GM23338 (cell line): ENCODE data around the gene MTCH2. TPM values are rescaled to one million over a fixed set of nuclear protein-coding genes. Genes with fewer than 3 reads are reported as not detected.

Experiments used
- ATAC-seq: fragments of 200-7000 bp; cut with Tn5 transposase; 3 replicates; pipeline ENCODE4 v1.9.1; 2020
- DNase-seq: peaks from one replicate; pipeline ENCODE4 v3.0.0-alpha.2; 2015; ENCODE audit warnings: low spot score
- H2AFZ ChIP-seq: fragments of 200-600 bp; sonication (generic); 2 replicates; pipeline ENCODE4 v1.8.0; 2016; ENCODE audit warnings: antibody characterized with exemption, mild to moderate bottlenecking, moderate library complexity
- H3F3A ChIP-seq: fragments of 200-600 bp; sonication (generic); replicated peaks from 2 replicates; pipeline ENCODE4 v1.8.0; 2017; ENCODE audit warnings: antibody characterized with exemption, mixed run types, low read depth
- H3K27ac ChIP-seq: fragments of 200-600 bp; sonication (generic); 2 replicates; pipeline ENCODE4 v1.6.1; 2016; ENCODE audit warnings: low read depth
- H3K27me3 ChIP-seq: fragments of 200-600 bp; sonication (generic); 2 replicates; pipeline ENCODE4 v1.8.0; 2016; ENCODE audit warnings: mild to moderate bottlenecking, mixed run types, moderate library complexity; ENCODE audit not compliant: insufficient read depth
- H3K36me3 ChIP-seq: fragments of 200-600 bp; sonication (generic); 2 replicates; pipeline ENCODE4 v1.8.0; 2016; ENCODE audit warnings: mild to moderate bottlenecking; ENCODE audit not compliant: insufficient read depth
- H3K4me1 ChIP-seq: fragments of 200-600 bp; sonication (generic); 2 replicates; pipeline ENCODE4 v1.8.0; 2016; ENCODE audit warnings: mild to moderate bottlenecking, moderate library complexity; ENCODE audit not compliant: insufficient read depth
- H3K4me2 ChIP-seq: fragments of 200-600 bp; sonication (generic); 2 replicates; pipeline ENCODE4 v1.7.1; 2017; ENCODE audit warnings: mixed run types
- H3K4me3 ChIP-seq: fragments of 200-600 bp; sonication (generic); 2 replicates; pipeline ENCODE4 v1.6.1; 2016; ENCODE audit warnings: mixed run types
- H3K79me2 ChIP-seq: fragments of 200-600 bp; sonication (generic); replicated peaks from 2 replicates; pipeline ENCODE4 v1.8.0; 2017; ENCODE audit warnings: mild to moderate bottlenecking; ENCODE audit not compliant: insufficient read depth
- H3K9me2 ChIP-seq: fragments of 200-600 bp; sonication (generic); 2 replicates; pipeline ENCODE4 v1.8.0; 2017; ENCODE audit not compliant: insufficient read depth
- H4K20me1 ChIP-seq: fragments of 200-600 bp; sonication (generic); replicated peaks from 2 replicates; pipeline ENCODE4 v1.8.0; 2017; ENCODE audit warnings: mild to moderate bottlenecking; ENCODE audit not compliant: insufficient read depth
- H3K27ac Mint-ChIP-seq: 2 replicates; pipeline ENCODE4 v1.8.0; 2020; ENCODE audit warnings: inconsistent platforms, mild to moderate bottlenecking, moderate library complexity, mixed read lengths
- H3K27me3 Mint-ChIP-seq: 3 replicates; pipeline ENCODE4 v1.8.0; 2022; ENCODE audit warnings: low read depth, mild to moderate bottlenecking, moderate library complexity, mixed read lengths, inconsistent platforms; ENCODE audit not compliant: insufficient read depth, poor library complexity
- H3K36me3 Mint-ChIP-seq: 3 replicates; pipeline ENCODE4 v1.8.0; 2021; ENCODE audit warnings: low read depth, mild to moderate bottlenecking, inconsistent platforms, moderate library complexity, mixed read lengths
- H3K4me1 Mint-ChIP-seq: 3 replicates; pipeline ENCODE4 v1.8.0; 2020; ENCODE audit warnings: mild to moderate bottlenecking, inconsistent platforms, mixed read lengths
- H3K4me3 Mint-ChIP-seq: 3 replicates; pipeline ENCODE4 v1.8.0; 2021; ENCODE audit warnings: moderate library complexity, mild to moderate bottlenecking, inconsistent platforms, mixed read lengths
- H3K9me3 Mint-ChIP-seq: 3 replicates; pipeline ENCODE4 v1.8.0; 2020; ENCODE audit warnings: moderate library complexity, mild to moderate bottlenecking, inconsistent platforms, mixed read lengths
- CREB1 ChIP-seq: fragments of 250-450 bp; sonication (Bioruptor Pico); IDR thresholded peaks from 2 replicates; pipeline ENCODE4 v1.5.0; 2020; ENCODE audit warnings: low read depth, mild to moderate bottlenecking, moderate library complexity
- EZH2 ChIP-seq: fragments of 200-600 bp; sonication (generic); IDR thresholded peaks from one replicate; pipeline ENCODE4 v1.8.0; 2017; ENCODE audit warnings: antibody characterized with exemption, mild to moderate bottlenecking, low read depth; ENCODE audit not compliant: unreplicated experiment
- EZH2phosphoT487 ChIP-seq: fragments of 200-600 bp; sonication (generic); IDR thresholded peaks from one replicate; pipeline ENCODE4 v1.8.1; 2018; ENCODE audit warnings: antibody characterized with exemption; ENCODE audit not compliant: unreplicated experiment
- JUNB ChIP-seq: IDR thresholded peaks from one replicate; pipeline ENCODE4 v1.6.1; 2016; ENCODE audit warnings: antibody characterized with exemption; ENCODE audit not compliant: unreplicated experiment
- NANOG ChIP-seq: IDR thresholded peaks from 2 replicates; pipeline ENCODE4 v1.6.1; 2016; ENCODE audit warnings: antibody characterized with exemption, borderline replicate concordance
- POLR2AphosphoS5 ChIP-seq: IDR thresholded peaks from 2 replicates; pipeline ENCODE4 v1.6.1; 2016; ENCODE audit warnings: antibody characterized with exemption, low read depth
- STAT1 ChIP-seq: IDR thresholded peaks from one replicate; pipeline ENCODE4 v1.6.1; 2016; ENCODE audit warnings: antibody characterized with exemption; ENCODE audit not compliant: unreplicated experiment
- ZNF114 ChIP-seq: fragments of 250-450 bp; sonication (Bioruptor Pico); IDR thresholded peaks from 2 replicates; pipeline ENCODE4 v1.5.0; 2020; ENCODE audit warnings: mild to moderate bottlenecking, moderate library complexity
- polyA plus RNA-seq: library from polyadenylated mRNA; unstranded; fragments of >200 nt; fragmentation: Nextera tagmentation; extraction: Ambion mirVana; gene quantifications from 2 replicates; pipeline ENCODE4 v1.2.1, GENCODE V29; 2016
- total RNA-seq: library from RNA; depleted of rRNA; stranded (reverse); fragments of >200 nt; shearing (Covaris generic); gene quantifications from 2 replicates; pipeline ENCODE4 v1.2.3, GENCODE V29; 2014
- TF ChIP-seq, protein P1 (sequence below): IDR thresholded peaks from one replicate; pipeline ENCODE4 v1.6.1; 2018; ENCODE audit warnings: antibody characterized with exemption; ENCODE audit not compliant: unreplicated experiment
- TF ChIP-seq, protein P2 (sequence below), 2 experiments: fragments of 200-600 bp in 1 of 2; sonication (generic) in 1 of 2; conservative IDR thresholded peaks; 2 replicates each; pipeline versions ENCODE4 v1.5.1 to v1.6.1; 2016 to 2017; ENCODE audit warnings: antibody characterized with exemption in 2 of 2, low read depth in 2 of 2, mild to moderate bottlenecking in 2 of 2, moderate library complexity in 1 of 2
- TF ChIP-seq, protein P3 (sequence below): IDR thresholded peaks from 2 replicates; pipeline ENCODE4 v1.6.1; 2016; ENCODE audit warnings: antibody characterized with exemption

The MTCH2 gene
- total and polyA plus RNA-seq, 2 experiments from 2014 or later = 90.9 to 155 TPM

DNA sequence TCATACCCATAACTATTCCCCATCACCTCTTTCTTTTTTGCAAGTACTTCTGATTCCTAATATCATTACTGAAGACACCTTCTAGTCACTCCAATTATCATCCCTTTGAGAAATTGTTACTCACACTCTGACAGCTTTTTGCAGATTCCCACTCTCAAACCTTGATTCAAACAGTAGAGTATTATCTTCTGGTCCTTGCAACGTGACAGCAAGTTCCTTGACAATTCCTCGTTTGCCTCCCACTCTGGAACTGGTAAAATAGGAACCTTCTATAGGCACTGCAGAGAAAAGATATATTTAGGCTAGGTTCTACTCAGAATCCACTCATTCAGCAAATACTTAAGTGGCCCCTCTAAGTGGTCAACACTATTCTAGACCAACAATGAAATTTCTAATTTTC, 49.6 kb upstream of the MTCH2 start:
- H3K4me3 Mint-ChIP-seq = no peak overlapping the region
- H3K36me3 Mint-ChIP-seq = no peaks in the 10 kb centered on the region
- H3K9me3 Mint-ChIP-seq = no peaks in the 10 kb centered on the region
- H4K20me1 ChIP-seq = no peaks in the 10 kb centered on the region
- no peak overlapping the region for H3K4me2 ChIP-seq
- no peaks in the 10 kb centered on the region for H3K9me2 ChIP-seq
- H3K27me3 Mint-ChIP-seq = no peaks in the 10 kb centered on the region
- H3K27ac ChIP-seq = no peak overlapping the region
- no peaks in the 10 kb centered on the region for H3K79me2 ChIP-seq
- H2AFZ ChIP-seq = no peak overlapping the region
- ATAC-seq (no peak), DNase-seq (no peak)
- H3K27me3 ChIP-seq = no peaks in the 10 kb centered on the region
- TF ChIP-seq EZH2phosphoT487 (no peak), EZH2 (no peak), ZNF114 (CRISPR knock-in tag) (no peak), STAT1 (no peak), CREB1 (CRISPR knock-in tag) (no peak), NANOG (no peak), JUNB (no peak)
- no peak overlapping the region for H3K4me3 ChIP-seq
- no peaks in the 10 kb centered on the region for H3K36me3 ChIP-seq
- H3K27ac Mint-ChIP-seq = no peak overlapping the region
- no peaks in the 10 kb centered on the region for H3F3A ChIP-seq
- no peaks in the 10 kb centered on the region for H3K4me1 ChIP-seq
- no peaks in the 10 kb centered on the region for H3K4me1 Mint-ChIP-seq

DNA sequence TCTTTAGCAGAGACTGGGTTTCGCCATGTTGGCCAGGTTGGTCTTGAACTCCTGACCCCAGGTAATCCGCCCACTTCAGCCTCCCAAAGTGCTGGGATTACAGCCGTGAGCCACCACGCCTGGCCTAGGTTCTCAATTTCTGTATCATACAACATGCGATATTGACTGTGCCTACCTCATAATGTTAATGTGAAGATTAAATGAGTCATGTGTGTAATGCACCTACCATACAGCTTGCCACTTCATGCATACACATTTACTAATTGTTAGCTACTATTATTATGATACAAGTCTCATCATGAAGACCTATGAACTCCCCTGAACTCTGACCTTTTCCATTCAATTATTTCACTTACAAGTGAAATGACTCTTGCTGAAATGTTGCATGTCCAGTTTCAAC, 47.1 kb upstream of the MTCH2 start:
- H2AFZ ChIP-seq = no peak overlapping the region
- H3K4me1 ChIP-seq = no peaks in the 10 kb centered on the region
- no peaks in the 10 kb centered on the region for H3K79me2 ChIP-seq
- no peak for ATAC-seq
- Mint-ChIP-seq H3K9me3 (no peaks in the 10 kb centered on the region), H3K27ac (no peak overlapping the region), H3K36me3 (no peaks in the 10 kb centered on the region), H3K4me1 (no peaks in the 10 kb centered on the region), H3K27me3 (peaks cover 4% of the 10 kb centered on the region), H3K4me3 (no peak overlapping the region)
- H4K20me1 ChIP-seq = no peaks in the 10 kb centered on the region; the same call in 1 of the 2 replicates
- H3K9me2 ChIP-seq = no peaks in the 10 kb centered on the region
- H3K36me3 ChIP-seq = no peaks in the 10 kb centered on the region
- no peak overlapping the region for H3K4me2 ChIP-seq
- H3K27ac ChIP-seq = no peak overlapping the region
- H3K4me3 ChIP-seq = no peak overlapping the region
- no peaks in the 10 kb centered on the region for H3F3A ChIP-seq
- DNase-seq = no peak
- no peaks in the 10 kb centered on the region for H3K27me3 ChIP-seq
- TF ChIP-seq, protein P1, sequence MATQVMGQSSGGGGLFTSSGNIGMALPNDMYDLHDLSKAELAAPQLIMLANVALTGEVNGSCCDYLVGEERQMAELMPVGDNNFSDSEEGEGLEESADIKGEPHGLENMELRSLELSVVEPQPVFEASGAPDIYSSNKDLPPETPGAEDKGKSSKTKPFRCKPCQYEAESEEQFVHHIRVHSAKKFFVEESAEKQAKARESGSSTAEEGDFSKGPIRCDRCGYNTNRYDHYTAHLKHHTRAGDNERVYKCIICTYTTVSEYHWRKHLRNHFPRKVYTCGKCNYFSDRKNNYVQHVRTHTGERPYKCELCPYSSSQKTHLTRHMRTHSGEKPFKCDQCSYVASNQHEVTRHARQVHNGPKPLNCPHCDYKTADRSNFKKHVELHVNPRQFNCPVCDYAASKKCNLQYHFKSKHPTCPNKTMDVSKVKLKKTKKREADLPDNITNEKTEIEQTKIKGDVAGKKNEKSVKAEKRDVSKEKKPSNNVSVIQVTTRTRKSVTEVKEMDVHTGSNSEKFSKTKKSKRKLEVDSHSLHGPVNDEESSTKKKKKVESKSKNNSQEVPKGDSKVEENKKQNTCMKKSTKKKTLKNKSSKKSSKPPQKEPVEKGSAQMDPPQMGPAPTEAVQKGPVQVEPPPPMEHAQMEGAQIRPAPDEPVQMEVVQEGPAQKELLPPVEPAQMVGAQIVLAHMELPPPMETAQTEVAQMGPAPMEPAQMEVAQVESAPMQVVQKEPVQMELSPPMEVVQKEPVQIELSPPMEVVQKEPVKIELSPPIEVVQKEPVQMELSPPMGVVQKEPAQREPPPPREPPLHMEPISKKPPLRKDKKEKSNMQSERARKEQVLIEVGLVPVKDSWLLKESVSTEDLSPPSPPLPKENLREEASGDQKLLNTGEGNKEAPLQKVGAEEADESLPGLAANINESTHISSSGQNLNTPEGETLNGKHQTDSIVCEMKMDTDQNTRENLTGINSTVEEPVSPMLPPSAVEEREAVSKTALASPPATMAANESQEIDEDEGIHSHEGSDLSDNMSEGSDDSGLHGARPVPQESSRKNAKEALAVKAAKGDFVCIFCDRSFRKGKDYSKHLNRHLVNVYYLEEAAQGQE = no peak
- no peak for TF ChIP-seq POLR2AphosphoS5
- no peak for TF ChIP-seq EZH2
- TF ChIP-seq ZNF114 (CRISPR knock-in tag) = no peak
- no peak for TF ChIP-seq CREB1 (CRISPR knock-in tag)
- no peak for TF ChIP-seq EZH2phosphoT487
- no peak for TF ChIP-seq JUNB
- TF ChIP-seq, protein P2, sequence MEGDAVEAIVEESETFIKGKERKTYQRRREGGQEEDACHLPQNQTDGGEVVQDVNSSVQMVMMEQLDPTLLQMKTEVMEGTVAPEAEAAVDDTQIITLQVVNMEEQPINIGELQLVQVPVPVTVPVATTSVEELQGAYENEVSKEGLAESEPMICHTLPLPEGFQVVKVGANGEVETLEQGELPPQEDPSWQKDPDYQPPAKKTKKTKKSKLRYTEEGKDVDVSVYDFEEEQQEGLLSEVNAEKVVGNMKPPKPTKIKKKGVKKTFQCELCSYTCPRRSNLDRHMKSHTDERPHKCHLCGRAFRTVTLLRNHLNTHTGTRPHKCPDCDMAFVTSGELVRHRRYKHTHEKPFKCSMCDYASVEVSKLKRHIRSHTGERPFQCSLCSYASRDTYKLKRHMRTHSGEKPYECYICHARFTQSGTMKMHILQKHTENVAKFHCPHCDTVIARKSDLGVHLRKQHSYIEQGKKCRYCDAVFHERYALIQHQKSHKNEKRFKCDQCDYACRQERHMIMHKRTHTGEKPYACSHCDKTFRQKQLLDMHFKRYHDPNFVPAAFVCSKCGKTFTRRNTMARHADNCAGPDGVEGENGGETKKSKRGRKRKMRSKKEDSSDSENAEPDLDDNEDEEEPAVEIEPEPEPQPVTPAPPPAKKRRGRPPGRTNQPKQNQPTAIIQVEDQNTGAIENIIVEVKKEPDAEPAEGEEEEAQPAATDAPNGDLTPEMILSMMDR (conservative IDR thresholded peaks at IDR 0.05; ENCODE audit: low read depth in 2 of 2) = no peak
- TF ChIP-seq, protein P3, sequence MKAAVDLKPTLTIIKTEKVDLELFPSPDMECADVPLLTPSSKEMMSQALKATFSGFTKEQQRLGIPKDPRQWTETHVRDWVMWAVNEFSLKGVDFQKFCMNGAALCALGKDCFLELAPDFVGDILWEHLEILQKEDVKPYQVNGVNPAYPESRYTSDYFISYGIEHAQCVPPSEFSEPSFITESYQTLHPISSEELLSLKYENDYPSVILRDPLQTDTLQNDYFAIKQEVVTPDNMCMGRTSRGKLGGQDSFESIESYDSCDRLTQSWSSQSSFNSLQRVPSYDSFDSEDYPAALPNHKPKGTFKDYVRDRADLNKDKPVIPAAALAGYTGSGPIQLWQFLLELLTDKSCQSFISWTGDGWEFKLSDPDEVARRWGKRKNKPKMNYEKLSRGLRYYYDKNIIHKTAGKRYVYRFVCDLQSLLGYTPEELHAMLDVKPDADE = no peak
